GM21381 (cell line): ENCODE measurements around the gene MAPK14.
"Not testable (repeated sequence)": the region's sequence is repeated elsewhere in the genome, so short reads cannot be mapped to it uniquely, and the experiment has no call there.

ENCODE experiments used
- ATAC-seq: cut with Tn5 transposase; IDR thresholded peaks from one replicate; pipeline ENCODE4 v1.9.1; 2021; ENCODE audit warnings: mild to moderate bottlenecking, moderate library complexity; ENCODE audit not compliant: unreplicated experiment

The MAPK14 gene

DNA sequence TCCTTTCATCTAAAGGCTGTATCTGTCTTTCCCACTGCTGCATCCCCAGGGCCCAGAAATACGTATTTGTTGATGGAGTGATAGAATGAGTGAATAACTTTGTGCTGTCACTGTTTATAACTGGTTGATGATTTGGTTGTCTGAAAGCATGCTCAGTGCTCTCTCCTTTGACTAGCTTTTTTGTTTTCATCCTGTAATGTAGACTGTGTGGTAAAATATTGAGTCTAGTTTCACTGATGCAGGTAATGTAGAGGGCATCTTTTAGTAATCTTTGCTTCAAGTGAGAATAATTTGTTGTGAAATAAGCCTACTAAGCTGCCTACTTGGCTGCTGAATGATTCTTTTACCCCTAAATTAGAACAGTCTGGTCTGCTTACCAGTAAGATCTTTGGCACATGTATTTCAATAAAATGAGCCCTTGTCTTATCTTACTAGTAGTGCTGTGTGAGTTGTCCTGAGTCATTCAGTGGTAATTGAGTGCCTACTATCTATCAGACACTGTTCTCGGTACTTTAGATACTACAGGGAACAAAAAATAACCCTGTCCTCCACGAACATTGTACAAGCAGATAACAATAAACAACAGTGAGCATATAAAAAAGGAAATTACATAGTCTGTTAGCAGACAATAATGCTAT, 39.9 kb downstream of the MAPK14 start:
- ATAC-seq, result no peak

DNA sequence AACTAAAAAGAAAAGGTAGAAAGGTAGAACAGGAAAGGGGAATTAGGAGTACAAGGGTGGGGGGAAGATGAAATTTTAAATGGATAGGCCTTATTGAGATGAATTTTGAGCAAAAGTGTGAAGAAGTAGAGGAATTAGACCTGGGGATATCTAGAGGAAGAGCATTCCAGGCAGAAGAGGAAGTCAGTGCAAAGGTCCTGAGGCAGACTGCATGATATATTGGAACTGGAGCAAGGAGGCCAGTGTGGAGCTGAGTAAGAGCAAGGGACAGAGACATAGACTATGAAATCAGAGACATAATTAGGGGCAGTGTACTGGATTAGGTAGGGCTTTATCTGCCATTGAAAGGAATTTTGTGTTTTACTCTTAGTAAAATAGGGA, 40.4 kb downstream of the MAPK14 start:
- ATAC-seq, result no peak

DNA sequence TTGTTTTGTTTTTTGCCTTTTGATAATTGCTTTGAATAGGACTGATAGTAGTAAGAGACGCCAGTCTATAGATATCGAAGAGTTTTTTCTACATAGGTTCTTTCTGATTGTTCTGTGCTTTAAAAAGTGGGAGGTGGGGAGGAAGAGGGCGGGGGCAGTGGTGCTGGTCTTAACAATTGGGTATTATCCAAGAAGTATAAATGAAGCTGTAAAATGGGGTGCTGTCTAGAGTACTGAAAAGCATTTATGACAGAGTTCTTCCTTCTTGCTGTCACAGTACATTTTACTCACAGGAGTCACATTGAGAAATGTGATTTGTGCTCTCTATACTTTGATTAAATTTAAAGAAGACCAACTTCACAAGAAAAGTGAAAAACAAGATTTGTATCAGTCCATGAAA, 41.0 kb downstream of the MAPK14 start:
- no peak for ATAC-seq

DNA sequence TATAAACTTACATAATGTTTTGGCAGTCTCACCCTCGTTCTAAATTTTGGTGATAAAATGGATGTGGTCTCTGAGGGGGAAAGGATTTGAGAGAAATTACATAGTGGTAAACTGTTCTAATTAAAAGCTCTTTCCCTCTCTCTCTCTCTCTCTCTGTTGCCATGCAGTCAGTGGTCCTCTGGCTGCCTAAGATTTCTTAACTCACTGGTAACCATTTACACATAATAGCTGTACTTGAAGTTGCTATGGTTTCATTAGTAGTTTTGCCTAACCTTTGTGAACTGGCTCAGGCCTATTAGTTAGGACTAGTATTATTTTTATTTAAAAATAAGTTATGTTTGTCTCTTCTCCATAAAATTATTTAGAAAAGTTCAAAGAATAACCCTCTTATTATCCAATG, 42.0 kb downstream of the MAPK14 start:
- ATAC-seq, result no peak

DNA sequence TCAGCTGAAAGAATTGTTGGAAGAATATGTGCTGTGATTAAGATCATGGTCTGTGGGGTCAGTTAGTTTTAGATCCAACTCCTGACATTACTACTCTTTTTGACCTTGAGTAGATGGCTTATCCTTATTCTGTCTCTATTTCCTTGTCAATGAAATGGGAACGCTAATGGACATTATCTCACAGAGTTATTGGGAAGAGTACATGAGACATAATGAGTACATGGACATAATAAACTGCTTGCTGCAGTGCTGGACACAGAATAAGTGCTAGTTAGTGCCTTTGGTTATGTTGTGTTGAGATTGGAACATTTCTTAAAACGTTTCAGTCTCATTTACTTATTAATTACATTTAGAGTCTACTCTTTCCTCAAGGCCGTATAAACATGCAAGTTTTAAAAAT, 42.6 kb downstream of the MAPK14 start:
- ATAC-seq, result no peak

GRCh38 chr6:36071281-36071680, 43.7 kb downstream of the MAPK14 start:
- ATAC-seq, result no peak

- no peak for ATAC-seq
These were observed 44.1 kb downstream of the MAPK14 start for GRCh38 chr6:36071714-36072113.

- no peak for ATAC-seq
These were observed 45.1 kb downstream of the MAPK14 start for GRCh38 chr6:36072681-36073080.

DNA sequence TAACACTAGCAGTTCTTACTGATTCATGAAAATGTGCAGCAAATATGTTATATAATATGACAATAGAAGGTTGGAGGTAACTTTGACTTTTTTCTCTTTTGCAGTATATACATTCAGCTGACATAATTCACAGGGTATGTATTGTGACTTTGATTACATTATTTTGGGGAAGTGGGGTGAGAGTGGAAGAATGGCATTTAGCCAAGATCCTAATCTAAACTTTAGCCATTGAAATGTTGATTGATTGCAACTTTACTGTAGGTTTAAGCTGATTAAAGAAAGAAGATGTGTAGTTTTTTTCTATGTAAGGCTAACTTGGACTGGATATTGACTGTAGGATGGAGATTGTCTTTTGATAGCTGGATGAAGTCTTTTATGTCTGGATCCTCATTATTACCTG, 46.0 kb downstream of the MAPK14 start:
- no peak for ATAC-seq

GRCh38 chr6:36075656-36076055, 48.0 kb downstream of the MAPK14 start:
- no peak for ATAC-seq

DNA sequence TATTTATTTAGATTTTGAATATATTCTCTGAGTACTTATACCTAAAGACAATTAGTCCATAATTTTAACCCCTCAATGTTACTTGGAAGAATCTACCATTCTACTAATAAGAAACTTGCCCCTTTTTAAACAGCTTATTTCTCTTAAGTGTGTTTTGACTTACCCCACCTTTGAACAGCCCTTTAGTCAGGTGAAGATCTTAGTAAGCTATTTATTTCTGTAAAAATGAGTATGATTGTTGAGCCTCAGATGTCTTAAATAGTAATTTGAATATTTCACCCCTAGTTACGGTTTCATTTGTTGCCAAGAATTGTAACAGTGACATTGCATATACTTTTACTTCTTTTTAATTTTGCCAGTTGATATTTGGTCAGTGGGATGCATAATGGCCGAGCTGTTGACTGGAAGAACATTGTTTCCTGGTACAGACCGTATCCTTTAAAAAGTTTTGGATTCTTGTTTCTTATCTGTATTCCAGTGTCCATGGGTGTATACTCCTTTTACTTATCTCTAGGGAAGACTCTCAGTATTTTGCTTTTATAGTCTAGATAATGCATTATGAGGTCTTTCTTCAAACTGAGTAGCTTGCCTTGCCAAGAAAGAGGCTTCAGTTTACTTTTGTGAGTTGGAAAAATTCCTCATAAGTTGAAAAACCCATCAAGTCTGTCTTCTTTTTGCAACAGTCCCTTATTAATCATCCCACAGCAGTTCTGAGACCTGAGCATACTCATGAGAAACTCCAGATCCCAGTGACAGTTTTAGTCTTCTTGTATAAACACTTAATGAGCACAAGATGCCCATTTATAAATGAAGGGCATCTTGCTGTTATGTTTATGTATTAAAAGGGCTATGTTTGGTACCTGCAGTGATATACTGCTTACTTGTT, 48.8 kb downstream of the MAPK14 start:
- ATAC-seq, result no peak

GRCh38 chr6:36078159-36078558, 50.6 kb downstream of the MAPK14 start:
- no peak for ATAC-seq

GRCh38 chr6:36079601-36080000, 52.0 kb downstream of the MAPK14 start:
- no peak for ATAC-seq

GRCh38 chr6:36082318-36082717, 54.7 kb downstream of the MAPK14 start:
- no peak for ATAC-seq

- no peak for ATAC-seq
These were observed 55.8 kb downstream of the MAPK14 start for GRCh38 chr6:36083446-36083845.

- ATAC-seq, result not testable (repeated sequence)
These were observed 60.6 kb downstream of the MAPK14 start for GRCh38 chr6:36088204-36088603.

- no peak for ATAC-seq
These were observed 61.4 kb downstream of the MAPK14 start for GRCh38 chr6:36089048-36089447.

GRCh38 chr6:36094238-36094637, 66.6 kb downstream of the MAPK14 start:
- no peak for ATAC-seq

DNA sequence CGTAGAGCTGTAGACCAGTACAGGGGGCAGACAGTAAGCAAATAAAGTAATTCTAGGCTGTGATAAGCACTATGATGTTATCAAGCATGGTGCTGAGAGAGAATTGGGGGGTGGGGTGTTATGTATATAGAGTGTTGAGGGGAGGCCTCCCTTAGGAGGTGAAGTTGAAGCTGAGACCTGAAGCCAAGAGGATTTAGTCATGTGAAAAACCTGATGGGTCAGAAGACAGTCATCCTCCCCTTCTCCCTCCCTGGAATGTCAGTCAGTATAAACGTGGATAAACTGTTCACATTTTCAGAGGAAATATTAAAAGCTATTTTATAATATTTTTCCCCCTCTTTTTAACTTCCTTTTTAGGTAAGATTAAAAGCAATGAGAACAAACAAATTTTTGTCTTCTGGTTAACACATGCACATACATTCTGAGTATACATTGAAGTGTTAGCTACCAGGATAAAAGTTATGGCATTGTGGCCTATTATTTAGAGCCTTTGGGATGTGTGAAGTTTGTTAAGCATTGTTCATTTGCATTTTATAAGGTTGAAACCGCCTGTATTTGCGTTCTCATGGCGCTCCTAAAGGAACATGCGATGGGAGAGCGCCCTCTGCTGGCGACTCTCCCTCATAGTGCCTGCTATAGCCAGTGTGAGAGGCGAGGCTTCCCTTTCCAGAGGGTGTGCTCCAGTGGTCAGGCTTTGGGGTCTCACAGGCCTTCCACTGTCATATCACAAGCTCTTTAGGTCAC, 67.3 kb downstream of the MAPK14 start:
- ATAC-seq, result no peak

GRCh38 chr6:36095497-36096391, 68.1 kb downstream of the MAPK14 start:
- ATAC-seq, result no peak
